ENCODE measurements around the gene GLCCI1. TPM values are rescaled to one million over a fixed set of nuclear protein-coding genes. Genes with fewer than 3 reads are reported as not detected.

GLCCI1 gene
- total and polyA plus RNA-seq, 2 of the 8 experiments (the other 6 are each of a cell fraction or from before 2014, with no cell fraction given) = 12.4 to 27.7 TPM

- TF ChIP-seq CHD1 (IDR thresholded peaks at IDR 0.05; ENCODE audit: low read depth, low read length) (no peak), BCL11A (IDR thresholded peaks at IDR 0.05; ENCODE audit: low read depth in 2 of 2, low read length in 2 of 2) (no peak)
These were observed 46.6 kb downstream of the GLCCI1 start (continued) for GRCh38 chr7:8015100-8015745.
